Measurements from ENCODE around the gene NKPD1.
"Not testable (repeated sequence)": the region's sequence is repeated elsewhere in the genome, so short reads cannot be mapped to it uniquely, and the experiment has no call there.

The NKPD1 gene

GRCh38 chr19:45118591-45119355 is 42.0 kb downstream of the NKPD1 start:
- H3K27me3 Mint-ChIP-seq, H3K9me3 Mint-ChIP-seq, DNase-seq: not testable (repeated sequence)
- H3K4me3 Mint-ChIP-seq = peak overlapping the region; percentile 52 to 70
- peak; percentile 37 to 69 for ATAC-seq (replicated peaks)
- peaks cover 1 to 11% of the 10 kb centered on the region in 2 donors for H3K36me3 Mint-ChIP-seq
- peaks cover 55 to 86% of the 10 kb centered on the region in 2 donors for H3K4me1 Mint-ChIP-seq
- peak overlapping the region; percentile 81 for H3K27ac Mint-ChIP-seq

GRCh38 chr19:45118106-45118505 is 42.7 kb downstream of the NKPD1 start:
- DNase-seq (no peak), ATAC-seq (replicated peaks) (peak; percentile 8)
- H3K27ac Mint-ChIP-seq = peak overlapping the region; percentile 1
- H3K27me3 Mint-ChIP-seq = no peaks in the 10 kb centered on the region
- no peaks in the 10 kb centered on the region for H3K9me3 Mint-ChIP-seq
- peak overlapping the region; percentile 4 to 44 for H3K4me3 Mint-ChIP-seq
- peaks cover 57 to 89% of the 10 kb centered on the region in 2 donors for H3K4me1 Mint-ChIP-seq
- peaks cover 0 to 11% of the 10 kb centered on the region in 2 donors for H3K36me3 Mint-ChIP-seq

GRCh38 chr19:45117671-45118070 is 43.1 kb downstream of the NKPD1 start:
- Mint-ChIP-seq H3K27ac (no peak overlapping the region), H3K4me1 (peaks cover 56 to 89% of the 10 kb centered on the region in 2 donors), H3K36me3 (peaks cover 0 to 11% of the 10 kb centered on the region in 2 donors), H3K4me3 (peak overlapping the region in 1 of 2 donors; percentile 44), H3K9me3 (no peaks in the 10 kb centered on the region), H3K27me3 (no peaks in the 10 kb centered on the region)
- peak; percentile 23 to 25 for ATAC-seq (replicated peaks)
- no peak for DNase-seq

- Mint-ChIP-seq H3K27me3 (no peaks in the 10 kb centered on the region), H3K27ac (peak overlapping the region; percentile 39), H3K4me1 (peaks cover 57 to 89% of the 10 kb centered on the region in 2 donors), H3K36me3 (peaks cover 0 to 7% of the 10 kb centered on the region in 2 donors), H3K4me3 (peak overlapping the region; percentile 2 to 43), H3K9me3 (no peaks in the 10 kb centered on the region)
- DNase-seq (peak; percentile 75), ATAC-seq (replicated peaks) (peak; percentile 79 to 86)
Measured at GRCh38 chr19:45117167-45117594, 43.6 kb downstream of the NKPD1 start.

- H3K4me1 Mint-ChIP-seq = peaks cover 50 to 86% of the 10 kb centered on the region in 2 donors
- ATAC-seq (replicated peaks) = no peak
- no peak overlapping the region for H3K4me3 Mint-ChIP-seq
Measured at GRCh38 chr19:45115809-45116615, 44.8 kb downstream of the NKPD1 start.

GRCh38 chr19:45114116-45114515 is 46.7 kb downstream of the NKPD1 start:
- DNase-seq (no peak), ATAC-seq (replicated peaks) (no peak)
- no peak overlapping the region for H3K27ac Mint-ChIP-seq
- peaks cover 1 to 6% of the 10 kb centered on the region in 2 donors for H3K36me3 Mint-ChIP-seq
- no peaks in the 10 kb centered on the region for H3K27me3 Mint-ChIP-seq
- no peaks in the 10 kb centered on the region for H3K9me3 Mint-ChIP-seq
- peak overlapping the region in 1 of 2 donors; percentile 22 for H3K4me3 Mint-ChIP-seq
- H3K4me1 Mint-ChIP-seq = peaks cover 51 to 90% of the 10 kb centered on the region in 2 donors

More at GRCh38 chr19:45115809-45116615, 44.8 kb downstream of the NKPD1 start:
- no peaks in the 10 kb centered on the region for H3K27me3 Mint-ChIP-seq
- DNase-seq = no peak
- H3K27ac Mint-ChIP-seq = peak overlapping the region; percentile 20
- H3K36me3 Mint-ChIP-seq = peaks cover 0 to 7% of the 10 kb centered on the region in 2 donors
- no peaks in the 10 kb centered on the region for H3K9me3 Mint-ChIP-seq

GRCh38 chr19:45113628-45114027 is 47.2 kb downstream of the NKPD1 start:
- Mint-ChIP-seq H3K4me3 (peak overlapping the region in 1 of 2 donors; percentile 22), H3K27ac (no peak overlapping the region), H3K4me1 (peaks cover 50 to 87% of the 10 kb centered on the region in 2 donors), H3K36me3 (peaks cover 2 to 8% of the 10 kb centered on the region in 2 donors), H3K9me3 (no peaks in the 10 kb centered on the region), H3K27me3 (no peaks in the 10 kb centered on the region)
- DNase-seq (no peak), ATAC-seq (replicated peaks) (no peak)

GRCh38 chr19:45112111-45112827 is 48.5 kb downstream of the NKPD1 start:
- DNase-seq (no peak), ATAC-seq (replicated peaks) (no peak)
- H3K9me3 Mint-ChIP-seq = no peaks in the 10 kb centered on the region
- H3K4me1 Mint-ChIP-seq = peaks cover 40 to 84% of the 10 kb centered on the region in 2 donors
- H3K27me3 Mint-ChIP-seq = no peaks in the 10 kb centered on the region
- no peak overlapping the region for H3K27ac Mint-ChIP-seq
- H3K4me3 Mint-ChIP-seq = no peak overlapping the region
- H3K36me3 Mint-ChIP-seq = peaks cover 2 to 8% of the 10 kb centered on the region in 2 donors

Measured in stimulated activated naive B cell treated with anti-CD40 and anti-IgM and Interleukin-4, amounts not matched to agents 10 μg/mL and 1 μg/mL and 100 μg/mL, for 72 hours (primary cell).